Caco-2 (cell line): ENCODE results near the gene OASL. TPM values are rescaled to one million over a fixed set of nuclear protein-coding genes. Genes with fewer than 3 reads are reported as not detected.
A peak's percentile ranks its signal among the peaks of the same experiment; 100 is the strongest.

ENCODE experiments used
- BruUV-seq: library from RNA; stranded (reverse); fragments of 400-500 nt; replicated peaks from 2 replicates; lab custom pipeline; 2021; lab: Mats Ljungman, UMichigan
- CTCF ChIA-PET: fragments of 300-600 bp; sonication (Branson Sonifier 250); formaldehyde crosslinking; loops from one replicate; lab custom pipeline; 2022; ENCODE audit warnings: antibody characterized with exemption; lab: Charles Lee
- POLR2A ChIA-PET: fragments of 300-600 bp; sonication (Branson Sonifier 250); formaldehyde crosslinking; loops from one replicate; lab custom pipeline; 2022; ENCODE audit warnings: antibody characterized with exemption; lab: Charles Lee
- DNase-seq, 2 experiments: peaks; one replicate each; pipeline versions ENCODE4 v3.0.0 to v3.0.0-alpha.2; 2020 to 2022
- H3K27me3 ChIP-seq: replicated peaks from 2 replicates; pipeline ENCODE4 v1.6.0; 2011; ENCODE audit warnings: low read length; ENCODE audit not compliant: control insufficient read depth, insufficient read depth
- H3K36me3 ChIP-seq: 2 replicates; pipeline ENCODE4 v1.5.1; 2011; ENCODE audit warnings: low read length; ENCODE audit not compliant: control insufficient read depth, insufficient read depth
- H3K4me1 ChIP-seq: fragments of 250-450 bp; sonication (Bioruptor Pico); 2 replicates; pipeline ENCODE4 v1.5.1; 2020; ENCODE audit warnings: mild to moderate bottlenecking
- H3K4me3 ChIP-seq: 2 replicates; pipeline ENCODE4 v1.5.1; 2011; ENCODE audit warnings: low read depth, mild to moderate bottlenecking, control low read depth, low read length
- H3K9me3 ChIP-seq: fragments of 250-450 bp; sonication (Bioruptor Pico); 2 replicates; pipeline ENCODE4 v1.5.1; 2020; ENCODE audit warnings: mild to moderate bottlenecking, moderate library complexity
- H3K27ac Mint-ChIP-seq: one replicate; pipeline ENCODE4 v1.8.0; 2022; ENCODE audit warnings: mixed read lengths; ENCODE audit not compliant: unreplicated experiment
- H3K27me3 Mint-ChIP-seq: one replicate; pipeline ENCODE4 v1.8.0; 2022; ENCODE audit warnings: mixed read lengths; ENCODE audit not compliant: insufficient read depth, unreplicated experiment
- H3K36me3 Mint-ChIP-seq: one replicate; pipeline ENCODE4 v1.8.0; 2022; ENCODE audit warnings: mild to moderate bottlenecking, mixed read lengths; ENCODE audit not compliant: insufficient read depth, unreplicated experiment
- H3K4me1 Mint-ChIP-seq: one replicate; pipeline ENCODE4 v1.8.0; 2022; ENCODE audit warnings: low read depth, mixed read lengths; ENCODE audit not compliant: unreplicated experiment
- H3K4me3 Mint-ChIP-seq: one replicate; pipeline ENCODE4 v1.8.0; 2022; ENCODE audit warnings: mild to moderate bottlenecking, moderate library complexity, mixed read lengths; ENCODE audit not compliant: unreplicated experiment
- H3K9me3 Mint-ChIP-seq: one replicate; pipeline ENCODE4 v1.8.0; 2022; ENCODE audit warnings: mixed read lengths; ENCODE audit not compliant: unreplicated experiment
- intact Hi-C: fragments of 100-400 bp; cut with micrococcal nuclease; formaldehyde crosslinking; loops from one replicate; pipeline ENCODE4 v1.10.0; 2022; ENCODE audit not compliant: unreplicated experiment
- total RNA-seq: library from RNA; stranded (reverse); gene quantifications from 2 replicates; pipeline ENCODE4 v1.2.3, GENCODE V29; 2022
- TF ChIP-seq, protein P1 (sequence below), 2 experiments: fragments of 200-600 bp in 1 of 2; IDR thresholded peaks; 1 replicate in 1 of 2; 2 replicates in 1 of 2; pipeline versions ENCODE4 v1.5.1 to v1.8.0; 2011 to 2022; ENCODE audit warnings: antibody characterized with exemption in 1 of 2, control low read depth in 1 of 2, inconsistent platforms in 1 of 2, low read depth in 1 of 2, low read length in 1 of 2, mild to moderate bottlenecking in 1 of 2, moderate library complexity in 1 of 2; ENCODE audit not compliant: insufficient read depth in 1 of 2, severe bottlenecking in 1 of 2, unreplicated experiment in 1 of 2

The OASL gene
- total RNA-seq, 1 experiment from 2014 or later: 0.11 TPM

- Mint-ChIP-seq H3K36me3 (peaks cover 29% of the 10 kb centered on the region), H3K4me1 (no peaks in the 10 kb centered on the region), H3K27me3 (no peaks in the 10 kb centered on the region), H3K27ac (peak within 1 kb of the TSS; percentile 96), H3K9me3 (no peaks in the 10 kb centered on the region), H3K4me3 (peak within 1 kb of the TSS; percentile 96)
- Histone ChIP-seq H3K9me3 (no peaks in the 10 kb centered on the region), H3K4me1 (peaks cover 7% of the 10 kb centered on the region; the same call in 1 of the 2 replicates), H3K27me3 (no peaks in the 10 kb centered on the region), H3K36me3 (peaks cover 1% of the 10 kb centered on the region; the same call in 1 of the 2 replicates), H3K4me3 (peak within 1 kb of the TSS; percentile 80)
- POLR2A ChIA-PET: no interaction called here
- BruUV-seq: TSS peak; percentile 69
- DNase-seq: peak; percentile 91 to 93
- TF ChIP-seq, protein P1, sequence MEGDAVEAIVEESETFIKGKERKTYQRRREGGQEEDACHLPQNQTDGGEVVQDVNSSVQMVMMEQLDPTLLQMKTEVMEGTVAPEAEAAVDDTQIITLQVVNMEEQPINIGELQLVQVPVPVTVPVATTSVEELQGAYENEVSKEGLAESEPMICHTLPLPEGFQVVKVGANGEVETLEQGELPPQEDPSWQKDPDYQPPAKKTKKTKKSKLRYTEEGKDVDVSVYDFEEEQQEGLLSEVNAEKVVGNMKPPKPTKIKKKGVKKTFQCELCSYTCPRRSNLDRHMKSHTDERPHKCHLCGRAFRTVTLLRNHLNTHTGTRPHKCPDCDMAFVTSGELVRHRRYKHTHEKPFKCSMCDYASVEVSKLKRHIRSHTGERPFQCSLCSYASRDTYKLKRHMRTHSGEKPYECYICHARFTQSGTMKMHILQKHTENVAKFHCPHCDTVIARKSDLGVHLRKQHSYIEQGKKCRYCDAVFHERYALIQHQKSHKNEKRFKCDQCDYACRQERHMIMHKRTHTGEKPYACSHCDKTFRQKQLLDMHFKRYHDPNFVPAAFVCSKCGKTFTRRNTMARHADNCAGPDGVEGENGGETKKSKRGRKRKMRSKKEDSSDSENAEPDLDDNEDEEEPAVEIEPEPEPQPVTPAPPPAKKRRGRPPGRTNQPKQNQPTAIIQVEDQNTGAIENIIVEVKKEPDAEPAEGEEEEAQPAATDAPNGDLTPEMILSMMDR (IDR thresholded peaks at IDR 0.05; ENCODE audit: insufficient read depth in 1 of 2, low read depth in 1 of 2, low read length in 1 of 2, severe bottlenecking in 1 of 2, unreplicated experiment in 1 of 2): no peak
- intact Hi-C loops: no loop called here
- CTCF ChIA-PET: no interaction called here
These were observed 22.9 kb downstream of the OASL start, which contains the start of gene C12orf43 for GRCh38 chr12:121015825-121016766. Gene C12orf43 (minus strand): TSS chr12:121016487. CDS start chr12:121016474, 13 bp downstream.

DNA sequence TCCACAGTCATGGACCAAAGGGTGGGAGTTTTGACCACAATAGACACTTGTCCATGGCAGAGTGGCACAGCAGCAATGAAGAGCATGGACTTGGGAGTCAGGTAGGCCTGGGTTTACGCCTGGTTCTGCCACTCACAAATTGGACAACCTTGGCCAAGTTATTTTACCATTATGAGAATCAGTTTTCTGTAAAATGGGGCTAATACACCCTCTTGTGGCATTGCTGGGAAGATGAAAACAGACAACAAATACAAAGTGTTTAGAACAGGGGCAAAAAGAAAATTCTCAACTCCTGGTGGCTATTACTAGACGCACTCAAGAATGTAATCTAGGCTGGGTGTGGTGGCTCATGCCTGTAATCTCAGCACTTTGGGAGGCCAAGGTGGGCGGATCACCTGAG lies 25.3 kb downstream of the OASL start:
- no peak overlapping the region for H3K4me3 Mint-ChIP-seq
- Histone ChIP-seq H3K4me3 (no peak overlapping the region), H3K4me1 (peaks cover 7% of the 10 kb centered on the region; the same call in 1 of the 2 replicates), H3K36me3 (peaks cover 1% of the 10 kb centered on the region; the same call in 1 of the 2 replicates), H3K27me3 (no peaks in the 10 kb centered on the region), H3K9me3 (no peaks in the 10 kb centered on the region)
- H3K4me1 Mint-ChIP-seq: no peaks in the 10 kb centered on the region
- H3K27ac Mint-ChIP-seq: no peak overlapping the region
- BruUV-seq: no TSS peak
- no peaks in the 10 kb centered on the region for H3K27me3 Mint-ChIP-seq
- CTCF ChIA-PET: interaction anchor here (0.6 kb wide), 1 partner anchor 548 kb away, joined by 4 read pairs; no protein-coding TSS in a partner anchor
- TF ChIP-seq, protein P1 (IDR thresholded peaks at IDR 0.05; ENCODE audit: insufficient read depth in 1 of 2, low read depth in 1 of 2, low read length in 1 of 2, severe bottlenecking in 1 of 2, unreplicated experiment in 1 of 2): no peak
- DNase-seq: no peak
- intact Hi-C loops: no loop called here
- POLR2A ChIA-PET: no interaction called here
- no peaks in the 10 kb centered on the region for H3K9me3 Mint-ChIP-seq
- peaks cover 41% of the 10 kb centered on the region for H3K36me3 Mint-ChIP-seq

DNA sequence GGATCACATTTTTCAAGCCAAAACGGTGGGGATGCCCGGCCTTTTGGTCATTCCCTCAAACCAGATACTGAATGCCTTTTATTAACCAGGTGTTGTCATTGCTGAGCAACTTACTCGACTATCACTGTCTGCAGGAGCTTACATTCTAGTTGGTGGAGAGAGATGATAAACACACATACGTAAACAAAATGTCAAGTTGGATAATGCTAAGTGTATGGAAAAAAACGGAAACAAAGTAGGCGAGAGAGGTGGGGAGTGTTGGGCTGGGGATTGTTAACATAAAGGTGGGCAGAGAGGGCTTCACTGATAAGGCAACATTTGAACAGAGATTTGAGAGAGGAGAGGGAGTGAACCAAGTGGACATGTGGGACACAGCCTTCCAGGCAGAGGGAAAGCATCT lies 27.2 kb downstream of the OASL start:
- no peaks in the 10 kb centered on the region for H3K27me3 Mint-ChIP-seq
- no TSS peak for BruUV-seq
- TF ChIP-seq, protein P1 (IDR thresholded peaks at IDR 0.05; ENCODE audit: insufficient read depth in 1 of 2, low read depth in 1 of 2, low read length in 1 of 2, severe bottlenecking in 1 of 2, unreplicated experiment in 1 of 2): no peak
- no peaks in the 10 kb centered on the region for H3K4me1 Mint-ChIP-seq
- Histone ChIP-seq H3K4me1 (0 out of 2 replicates have a peak, but pooled peaks cover 7% of the 10 kb centered on the region), H3K36me3 (peaks cover 1% of the 10 kb centered on the region; the same call in 1 of the 2 replicates), H3K4me3 (no peak overlapping the region), H3K9me3 (no peaks in the 10 kb centered on the region), H3K27me3 (no peaks in the 10 kb centered on the region)
- POLR2A ChIA-PET: no interaction called here
- DNase-seq: no peak
- no peak overlapping the region for H3K4me3 Mint-ChIP-seq
- intact Hi-C loops: no loop called here
- H3K36me3 Mint-ChIP-seq: peaks cover 35% of the 10 kb centered on the region
- no peak overlapping the region for H3K27ac Mint-ChIP-seq
- CTCF ChIA-PET: no interaction called here
- no peaks in the 10 kb centered on the region for H3K9me3 Mint-ChIP-seq
